SU-DHL-6 (cell line): ENCODE data around the gene CIB4.

Experiments used
- H2AFZ ChIP-seq: fragments of 200-600 bp; sonication (generic); 2 replicates; pipeline ENCODE4 v1.6.1; 2014; ENCODE audit warnings: low read depth, mild to moderate bottlenecking, moderate library complexity, mixed read lengths, antibody characterized with exemption, low read length; ENCODE audit not compliant: severe bottlenecking
- H3F3A ChIP-seq: fragments of 200-600 bp; shearing (Covaris generic); 2 replicates; pipeline ENCODE4 v1.6.0; 2016; ENCODE audit warnings: antibody characterized with exemption, mild to moderate bottlenecking; ENCODE audit not compliant: insufficient read depth
- H3K27ac ChIP-seq: fragments of 200-600 bp; sonication (generic); 2 replicates; pipeline ENCODE4 v1.5.1; 2016; ENCODE audit warnings: low read depth, mild to moderate bottlenecking, low read length, moderate library complexity, mixed read lengths
- H3K27me3 ChIP-seq: fragments of 200-600 bp; sonication (generic), shearing (Covaris generic); 2 replicates; pipeline ENCODE4 v1.6.0; 2014; ENCODE audit warnings: mild to moderate bottlenecking, low read length
- H3K36me3 ChIP-seq: fragments of 200-600 bp; sonication (generic); 2 replicates; pipeline ENCODE4 v1.6.1; 2014; ENCODE audit warnings: mild to moderate bottlenecking, low read length, mixed read lengths
- H3K4me2 ChIP-seq: fragments of 300-600, 200-600 bp; shearing (Covaris generic), sonication (generic); 2 replicates; pipeline ENCODE4 v1.6.0; 2014; ENCODE audit warnings: low read length, low read depth, mild to moderate bottlenecking; ENCODE audit not compliant: poor library complexity, severe bottlenecking
- H3K4me3 ChIP-seq: fragments of 200-600 bp; sonication (generic); 2 replicates; pipeline ENCODE4 v1.5.1; 2014; ENCODE audit warnings: antibody characterized with exemption, low read length, mild to moderate bottlenecking, mixed read lengths; ENCODE audit not compliant: insufficient read depth, poor library complexity, severe bottlenecking
- H3K79me2 ChIP-seq: fragments of 200-600 bp; sonication (generic); 2 replicates; pipeline ENCODE4 v1.6.1; 2014; ENCODE audit warnings: mild to moderate bottlenecking, low read length, moderate library complexity; ENCODE audit not compliant: insufficient read depth
- H3K9ac ChIP-seq: fragments of 200-600 bp; sonication (generic); 2 replicates; pipeline ENCODE4 v1.7.0; 2014; ENCODE audit warnings: mild to moderate bottlenecking, low read length
- H3K9me2 ChIP-seq: fragments of 200-600 bp; sonication (generic); replicated peaks from 2 replicates; pipeline ENCODE4 v1.6.1; 2014; ENCODE audit warnings: low read length; ENCODE audit not compliant: insufficient read depth
- H3K9me3 ChIP-seq: fragments of 200-600 bp; sonication (generic); 2 replicates; pipeline ENCODE4 v1.6.1; 2014; ENCODE audit warnings: low read length, mixed read lengths; ENCODE audit not compliant: insufficient read depth
- H4K20me1 ChIP-seq: fragments of 200-600 bp; sonication (generic); 2 replicates; pipeline ENCODE4 v1.6.1; 2014; ENCODE audit warnings: low read depth, mild to moderate bottlenecking, antibody characterized with exemption, low read length, moderate library complexity, mixed read lengths
- CTCF ChIP-seq: fragments of 200-600 bp; sonication (generic); IDR thresholded peaks from one replicate; pipeline ENCODE4 v1.5.1; 2017; ENCODE audit warnings: antibody characterized with exemption, mild to moderate bottlenecking, low read length, moderate library complexity; ENCODE audit not compliant: insufficient read depth, poor library complexity, severe bottlenecking
- EZH2phosphoT487 ChIP-seq: fragments of 200-600 bp; sonication (generic), shearing (Covaris generic); conservative IDR thresholded peaks from 2 replicates; pipeline ENCODE4 v1.6.1; 2018; ENCODE audit warnings: mild to moderate bottlenecking, antibody characterized with exemption, low read length, moderate library complexity, mixed read lengths

Gene CIB4

GRCh38 chr2:26682155-26682554 lies 41.0 kb upstream of the CIB4 start:
- Histone ChIP-seq H3K4me3 (no peak overlapping the region), H3K27ac (no peak overlapping the region), H3K9me3 (no peaks in the 10 kb centered on the region), H3K27me3 (no peaks in the 10 kb centered on the region; the same call in 1 of the 2 replicates), H3K79me2 (no peaks in the 10 kb centered on the region), H3K36me3 (no peaks in the 10 kb centered on the region), H3K9ac (no peak overlapping the region), H3K9me2 (no peaks in the 10 kb centered on the region), H3F3A (no peaks in the 10 kb centered on the region), H3K4me2 (no peak overlapping the region), H4K20me1 (no peaks in the 10 kb centered on the region), H2AFZ (no peak overlapping the region)
- TF ChIP-seq CTCF = no peak
- no peak for TF ChIP-seq EZH2phosphoT487

GRCh38 chr2:26681656-26682055 lies 40.5 kb upstream of the CIB4 start:
- H3K27ac ChIP-seq = no peak overlapping the region
- H3K4me3 ChIP-seq = no peak overlapping the region
- H3K36me3 ChIP-seq = no peaks in the 10 kb centered on the region
- no peaks in the 10 kb centered on the region for H4K20me1 ChIP-seq
- no peaks in the 10 kb centered on the region for H3K9me3 ChIP-seq
- H2AFZ ChIP-seq = no peak overlapping the region
- no peaks in the 10 kb centered on the region for H3K9me2 ChIP-seq
- H3F3A ChIP-seq = no peaks in the 10 kb centered on the region
- no peaks in the 10 kb centered on the region for H3K79me2 ChIP-seq
- H3K27me3 ChIP-seq = no peaks in the 10 kb centered on the region; the same call in 1 of the 2 replicates
- H3K9ac ChIP-seq = no peak overlapping the region
- TF ChIP-seq CTCF (no peak), EZH2phosphoT487 (no peak)
- no peak overlapping the region for H3K4me2 ChIP-seq

GRCh38 chr2:26679867-26680266 lies 38.7 kb upstream of the CIB4 start:
- Histone ChIP-seq H3K4me2 (no peak overlapping the region), H3K79me2 (no peaks in the 10 kb centered on the region), H2AFZ (no peak overlapping the region), H3K36me3 (no peaks in the 10 kb centered on the region), H3K27ac (no peak overlapping the region), H3K9me2 (no peaks in the 10 kb centered on the region), H3K9ac (no peak overlapping the region), H4K20me1 (no peaks in the 10 kb centered on the region), H3K9me3 (no peaks in the 10 kb centered on the region), H3K27me3 (no peaks in the 10 kb centered on the region; the same call in 1 of the 2 replicates), H3K4me3 (no peak overlapping the region), H3F3A (no peaks in the 10 kb centered on the region)
- TF ChIP-seq CTCF (no peak), EZH2phosphoT487 (no peak)

- Histone ChIP-seq H3K9me2 (no peaks in the 10 kb centered on the region), H3K79me2 (no peaks in the 10 kb centered on the region), H3K9ac (no peak overlapping the region), H3K4me3 (no peak overlapping the region), H3K9me3 (no peaks in the 10 kb centered on the region), H3F3A (no peaks in the 10 kb centered on the region), H3K27me3 (no peaks in the 10 kb centered on the region; the same call in 1 of the 2 replicates), H2AFZ (no peak overlapping the region), H3K36me3 (no peaks in the 10 kb centered on the region), H4K20me1 (no peaks in the 10 kb centered on the region), H3K27ac (no peak overlapping the region), H3K4me2 (no peak overlapping the region)
- no peak for TF ChIP-seq CTCF
- TF ChIP-seq EZH2phosphoT487 = no peak
Observed at GRCh38 chr2:26678035-26678434, 36.9 kb upstream of the CIB4 start.
